BJ (cell line): ENCODE results near the gene TMEM252. TPM values are rescaled to one million over a fixed set of nuclear protein-coding genes. Genes with fewer than 3 reads are reported as not detected.

ENCODE experiments used
- CTCF ChIA-PET: fragments of 350-600 bp; formaldehyde crosslinking; extraction: SDS; loops from one replicate; lab custom pipeline; 2021; ENCODE audit warnings: antibody characterized with exemption, inconsistent platforms; lab: Yijun Ruan, JAX
- POLR2A ChIA-PET: fragments of 300-600 bp; sonication (Branson Sonifier 250); formaldehyde crosslinking; extraction: SDS; loops from one replicate; lab custom pipeline; 2021; ENCODE audit warnings: antibody characterized with exemption; lab: Charles Lee
- DNase-seq: peaks from one replicate; pipeline ENCODE4 v3.0.0-alpha.2; 2011; ENCODE audit warnings: low read depth
- H3K27me3 ChIP-seq: 2 replicates; pipeline ENCODE4 v1.6.0; 2011; ENCODE audit warnings: low read length; ENCODE audit not compliant: control insufficient read depth, insufficient read depth
- H3K36me3 ChIP-seq: 2 replicates; pipeline ENCODE4 v1.5.1; 2011; ENCODE audit warnings: low read length; ENCODE audit not compliant: control insufficient read depth, insufficient read depth
- H3K4me3 ChIP-seq: 2 replicates; pipeline ENCODE4 v1.5.1; 2011; ENCODE audit warnings: low read depth, mild to moderate bottlenecking, control low read depth, low read length
- polyA plus RNA-seq: library from polyadenylated mRNA; depleted of rRNA; stranded (reverse); fragments of >200 nt; gene quantifications from 2 replicates; pipeline ENCODE4 v1.2.3, GENCODE V29; 2011
- TF ChIP-seq, protein P1 (sequence below): IDR thresholded peaks from 2 replicates; pipeline ENCODE4 v1.5.1; 2011; ENCODE audit warnings: low read depth, mild to moderate bottlenecking, control low read depth, inconsistent platforms, low read length, moderate library complexity; ENCODE audit not compliant: insufficient read depth

Gene TMEM252
- polyA plus RNA-seq, 1 experiment = not detected

DNA sequence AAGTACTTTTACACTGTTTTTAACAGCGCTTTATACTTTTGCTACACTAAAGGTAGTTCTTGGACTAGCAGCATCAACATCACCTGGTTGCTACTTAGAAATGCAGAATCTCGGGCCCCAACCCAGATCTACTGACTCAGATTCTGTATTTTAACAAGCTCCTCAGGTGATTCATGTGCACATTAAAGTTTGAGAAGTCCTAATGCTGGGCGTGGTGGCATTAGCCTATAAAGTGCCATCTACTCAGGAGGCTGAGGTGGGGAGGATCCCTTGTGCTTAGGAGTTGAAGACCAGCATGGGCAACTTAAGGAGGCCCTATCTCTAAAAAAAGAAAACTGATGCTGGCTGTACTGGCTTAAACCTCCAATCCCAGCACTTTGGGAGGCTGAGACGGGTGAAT, 26.7 kb downstream of the TMEM252 start:
- TF ChIP-seq, protein P1, sequence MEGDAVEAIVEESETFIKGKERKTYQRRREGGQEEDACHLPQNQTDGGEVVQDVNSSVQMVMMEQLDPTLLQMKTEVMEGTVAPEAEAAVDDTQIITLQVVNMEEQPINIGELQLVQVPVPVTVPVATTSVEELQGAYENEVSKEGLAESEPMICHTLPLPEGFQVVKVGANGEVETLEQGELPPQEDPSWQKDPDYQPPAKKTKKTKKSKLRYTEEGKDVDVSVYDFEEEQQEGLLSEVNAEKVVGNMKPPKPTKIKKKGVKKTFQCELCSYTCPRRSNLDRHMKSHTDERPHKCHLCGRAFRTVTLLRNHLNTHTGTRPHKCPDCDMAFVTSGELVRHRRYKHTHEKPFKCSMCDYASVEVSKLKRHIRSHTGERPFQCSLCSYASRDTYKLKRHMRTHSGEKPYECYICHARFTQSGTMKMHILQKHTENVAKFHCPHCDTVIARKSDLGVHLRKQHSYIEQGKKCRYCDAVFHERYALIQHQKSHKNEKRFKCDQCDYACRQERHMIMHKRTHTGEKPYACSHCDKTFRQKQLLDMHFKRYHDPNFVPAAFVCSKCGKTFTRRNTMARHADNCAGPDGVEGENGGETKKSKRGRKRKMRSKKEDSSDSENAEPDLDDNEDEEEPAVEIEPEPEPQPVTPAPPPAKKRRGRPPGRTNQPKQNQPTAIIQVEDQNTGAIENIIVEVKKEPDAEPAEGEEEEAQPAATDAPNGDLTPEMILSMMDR = no peak
- Histone ChIP-seq H3K36me3 (no peaks in the 10 kb centered on the region), H3K4me3 (no peak overlapping the region), H3K27me3 (no peaks in the 10 kb centered on the region)
- ChIA-PET POLR2A (no interaction called here), CTCF (interaction anchor here (1.0 kb wide), 1 partner anchor 59 kb away, joined by 3 read pairs; no protein-coding TSS in a partner anchor)
- DNase-seq = no peak

DNA sequence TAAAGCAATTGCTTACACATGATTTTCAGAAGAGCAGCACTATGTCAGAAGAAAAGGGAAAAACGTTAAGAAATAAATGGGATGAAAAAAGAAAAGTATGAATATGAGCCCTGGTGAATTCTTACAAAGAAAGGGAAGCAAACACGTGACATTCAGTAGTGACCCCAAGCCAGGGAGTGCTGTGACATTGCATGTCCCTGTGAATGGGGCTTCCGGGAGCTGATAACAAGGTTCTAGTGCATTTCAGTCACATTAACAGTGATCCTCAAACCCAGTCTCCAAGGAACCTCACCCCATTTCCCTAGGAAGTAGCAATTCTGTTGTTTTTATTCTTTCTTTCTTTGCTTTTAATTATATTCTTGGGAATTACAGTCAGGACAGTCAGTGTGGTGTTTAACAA, 27.3 kb downstream of the TMEM252 start:
- DNase-seq = no peak
- POLR2A ChIA-PET = no interaction called here
- Histone ChIP-seq H3K27me3 (no peaks in the 10 kb centered on the region), H3K4me3 (no peak overlapping the region), H3K36me3 (no peaks in the 10 kb centered on the region)
- TF ChIP-seq, protein P1 = no peak
- CTCF ChIA-PET = interaction anchor here (1.0 kb wide), 1 partner anchor 60 kb away, joined by 3 read pairs; no protein-coding TSS in a partner anchor

DNA sequence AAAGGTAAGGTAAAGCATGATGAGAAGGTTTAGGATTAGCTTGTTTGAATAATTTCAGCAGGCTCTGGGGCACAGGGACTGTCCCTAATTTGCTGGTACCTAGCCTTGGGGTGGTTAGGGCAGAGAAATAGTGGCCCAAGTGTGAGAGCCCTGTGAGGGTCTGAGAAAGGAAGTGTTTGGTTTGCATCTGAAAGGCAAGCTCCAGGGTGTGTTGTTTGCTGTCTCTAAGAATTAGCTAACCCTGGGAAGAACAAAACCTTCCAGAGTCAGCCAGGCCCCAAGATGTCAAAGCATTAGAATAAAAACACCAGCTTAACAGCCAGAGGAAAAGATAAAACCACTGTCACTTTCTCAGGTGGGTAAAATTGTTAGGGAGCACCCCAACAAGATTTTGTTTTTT, 31.0 kb downstream of the TMEM252 start:
- Histone ChIP-seq H3K36me3 (no peaks in the 10 kb centered on the region; the same call in 1 of the 2 replicates), H3K4me3 (no peak overlapping the region), H3K27me3 (no peaks in the 10 kb centered on the region)
- ChIA-PET POLR2A (no interaction called here), CTCF (no interaction called here)
- no peak for DNase-seq
- TF ChIP-seq, protein P1 = no peak

DNA sequence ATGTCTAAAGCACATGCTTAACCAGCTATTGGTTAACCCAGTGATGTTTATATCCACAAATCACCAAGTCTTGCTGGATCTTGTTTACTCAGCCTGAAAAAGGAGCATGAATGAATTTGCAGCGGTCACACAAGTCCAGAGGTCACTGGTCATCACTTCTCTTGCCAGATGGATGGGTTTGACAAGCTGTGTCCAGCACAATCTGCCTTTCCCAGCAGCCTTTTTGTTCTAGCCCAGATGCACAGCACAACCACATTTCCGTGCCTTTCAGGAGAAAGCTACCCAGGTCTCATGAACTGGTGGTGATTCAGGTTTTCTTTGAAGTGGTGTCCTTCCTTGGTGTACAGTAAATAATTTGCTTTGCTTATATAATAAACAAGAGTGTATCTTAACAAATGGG, 32.1 kb downstream of the TMEM252 start:
- DNase-seq = no peak
- POLR2A ChIA-PET = no interaction called here
- TF ChIP-seq, protein P1 = no peak
- Histone ChIP-seq H3K4me3 (no peak overlapping the region), H3K27me3 (no peaks in the 10 kb centered on the region), H3K36me3 (no peaks in the 10 kb centered on the region; the same call in 1 of the 2 replicates)
- CTCF ChIA-PET = interaction anchor here (0.6 to 2.6 kb wide), 9 partner anchors 15 to 165 kb away, joined by 3 to 10 read pairs (median 3); no protein-coding TSS in a partner anchor

DNA sequence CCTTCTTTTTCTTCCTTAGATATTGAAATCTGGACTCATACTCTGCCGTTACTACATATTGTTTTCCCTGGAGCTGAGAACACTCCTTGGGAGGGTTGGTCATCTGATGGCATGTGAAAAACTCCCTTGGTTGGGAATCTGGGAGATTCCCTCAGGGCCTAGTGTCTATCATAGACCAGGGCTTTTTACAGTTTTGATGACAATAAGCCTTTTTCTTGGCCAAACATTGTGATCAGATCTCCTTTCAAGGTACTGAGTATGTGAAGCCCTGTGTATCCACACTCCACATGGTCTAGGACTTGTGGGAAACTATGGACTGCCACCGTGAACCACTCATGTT, 32.9 kb downstream of the TMEM252 start:
- Histone ChIP-seq H3K36me3 (no peaks in the 10 kb centered on the region; the same call in 1 of the 2 replicates), H3K27me3 (no peaks in the 10 kb centered on the region), H3K4me3 (no peak overlapping the region)
- TF ChIP-seq, protein P1 = no peak
- DNase-seq = no peak
- CTCF ChIA-PET = interaction anchor here (0.6 to 2.6 kb wide), 10 partner anchors 14 to 164 kb away, joined by 3 to 10 read pairs (median 4); no protein-coding TSS in a partner anchor
- POLR2A ChIA-PET = no interaction called here
